ENCODE data around the gene GOSR1.

DNA sequence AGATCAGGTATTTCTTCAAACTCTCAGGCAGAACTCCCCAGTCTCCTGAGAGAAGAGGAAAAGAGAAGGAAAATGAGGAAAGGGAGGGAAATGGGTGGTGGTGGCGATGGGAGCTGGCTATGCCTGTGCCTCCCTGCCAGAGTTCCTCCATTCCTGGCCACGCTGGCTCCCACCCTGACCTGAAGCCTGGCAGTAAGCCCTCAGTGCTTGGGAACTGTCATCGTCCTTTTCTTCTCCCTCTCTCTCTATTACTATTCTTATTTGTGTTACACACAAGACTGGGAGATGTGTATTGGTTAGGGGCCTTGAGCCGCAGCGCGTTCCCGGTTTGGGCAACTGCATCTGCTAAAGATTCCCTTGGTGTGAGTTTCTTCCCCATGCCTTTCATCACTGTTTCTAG is 44.6 kb downstream of the GOSR1 start:
- TF ChIP-seq CSDC2 (CRISPR knock-in tag; IDR thresholded peaks at IDR 0.05) (no peak), RARB (CRISPR knock-in tag; IDR thresholded peaks at IDR 0.05) (no peak), OSR1 (CRISPR knock-in tag; IDR thresholded peaks at IDR 0.05) (no peak), CSRNP3 (CRISPR knock-in tag; IDR thresholded peaks at IDR 0.05) (no peak), ZFP30 (CRISPR knock-in tag; IDR thresholded peaks at IDR 0.05) (no peak), TCF4 (CRISPR knock-in tag; IDR thresholded peaks at IDR 0.05; ENCODE audit: borderline replicate concordance) (no peak), PPARA (CRISPR knock-in tag; IDR thresholded peaks at IDR 0.05; ENCODE audit: borderline replicate concordance) (no peak), ARNTL (CRISPR knock-in tag; IDR thresholded peaks at IDR 0.05; ENCODE audit: borderline replicate concordance, low read depth) (no peak), ZFP3 (CRISPR knock-in tag; IDR thresholded peaks at IDR 0.05) (no peak)
- TF ChIP-seq, protein P1, sequence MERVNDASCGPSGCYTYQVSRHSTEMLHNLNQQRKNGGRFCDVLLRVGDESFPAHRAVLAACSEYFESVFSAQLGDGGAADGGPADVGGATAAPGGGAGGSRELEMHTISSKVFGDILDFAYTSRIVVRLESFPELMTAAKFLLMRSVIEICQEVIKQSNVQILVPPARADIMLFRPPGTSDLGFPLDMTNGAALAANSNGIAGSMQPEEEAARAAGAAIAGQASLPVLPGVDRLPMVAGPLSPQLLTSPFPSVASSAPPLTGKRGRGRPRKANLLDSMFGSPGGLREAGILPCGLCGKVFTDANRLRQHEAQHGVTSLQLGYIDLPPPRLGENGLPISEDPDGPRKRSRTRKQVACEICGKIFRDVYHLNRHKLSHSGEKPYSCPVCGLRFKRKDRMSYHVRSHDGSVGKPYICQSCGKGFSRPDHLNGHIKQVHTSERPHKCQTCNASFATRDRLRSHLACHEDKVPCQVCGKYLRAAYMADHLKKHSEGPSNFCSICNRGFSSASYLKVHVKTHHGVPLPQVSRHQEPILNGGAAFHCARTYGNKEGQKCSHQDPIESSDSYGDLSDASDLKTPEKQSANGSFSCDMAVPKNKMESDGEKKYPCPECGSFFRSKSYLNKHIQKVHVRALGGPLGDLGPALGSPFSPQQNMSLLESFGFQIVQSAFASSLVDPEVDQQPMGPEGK (CRISPR knock-in tag; IDR thresholded peaks at IDR 0.05; ENCODE audit: borderline replicate concordance), result no peak
- TF ChIP-seq, protein P2, sequence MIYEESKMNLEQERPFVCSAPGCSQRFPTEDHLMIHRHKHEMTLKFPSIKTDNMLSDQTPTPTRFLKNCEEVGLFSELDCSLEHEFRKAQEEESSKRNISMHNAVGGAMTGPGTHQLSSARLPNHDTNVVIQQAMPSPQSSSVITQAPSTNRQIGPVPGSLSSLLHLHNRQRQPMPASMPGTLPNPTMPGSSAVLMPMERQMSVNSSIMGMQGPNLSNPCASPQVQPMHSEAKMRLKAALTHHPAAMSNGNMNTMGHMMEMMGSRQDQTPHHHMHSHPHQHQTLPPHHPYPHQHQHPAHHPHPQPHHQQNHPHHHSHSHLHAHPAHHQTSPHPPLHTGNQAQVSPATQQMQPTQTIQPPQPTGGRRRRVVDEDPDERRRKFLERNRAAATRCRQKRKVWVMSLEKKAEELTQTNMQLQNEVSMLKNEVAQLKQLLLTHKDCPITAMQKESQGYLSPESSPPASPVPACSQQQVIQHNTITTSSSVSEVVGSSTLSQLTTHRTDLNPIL (CRISPR knock-in tag; IDR thresholded peaks at IDR 0.05; ENCODE audit: low read depth), result no peak

Measured in SK-N-SH treated with all-trans-retinoic acid at 6 μM for 48 hours (cell line).